Nephron progenitor cell (in vitro differentiated cells): ENCODE measurements around the gene SLA2.
"Not testable (repeated sequence)": the region's sequence is repeated elsewhere in the genome, so short reads cannot be mapped to it uniquely, and the experiment has no call there.

Source experiments
- DNase-seq: peaks from one replicate; pipeline ENCODE4 v3.0.0; 2021
- H3K27ac Mint-ChIP-seq: 2 replicates; pipeline ENCODE4 v1.8.0; 2021; ENCODE audit warnings: mild to moderate bottlenecking, moderate library complexity, mixed read lengths
- H3K27me3 Mint-ChIP-seq: 2 replicates; pipeline ENCODE4 v1.8.0; 2021; ENCODE audit warnings: mild to moderate bottlenecking, low read depth, mixed read lengths; ENCODE audit not compliant: poor library complexity
- H3K36me3 Mint-ChIP-seq: 2 replicates; pipeline ENCODE4 v1.8.0; 2021; ENCODE audit warnings: low read depth, mixed read lengths
- H3K4me1 Mint-ChIP-seq: 2 replicates; pipeline ENCODE4 v1.8.0; 2021; ENCODE audit warnings: mixed read lengths
- H3K4me3 Mint-ChIP-seq: 2 replicates; pipeline ENCODE4 v1.8.0; 2021; ENCODE audit warnings: mild to moderate bottlenecking, moderate library complexity, mixed read lengths
- H3K9me3 Mint-ChIP-seq: 2 replicates; pipeline ENCODE4 v1.8.0; 2021; ENCODE audit warnings: mild to moderate bottlenecking, moderate library complexity, mixed read lengths
- TF ChIP-seq, protein P1 (sequence below): fragments of 200-600 bp; sonication (generic); IDR thresholded peaks from 2 replicates; pipeline ENCODE4 v1.5.0; 2021; ENCODE audit warnings: antibody characterized with exemption

Gene SLA2

DNA sequence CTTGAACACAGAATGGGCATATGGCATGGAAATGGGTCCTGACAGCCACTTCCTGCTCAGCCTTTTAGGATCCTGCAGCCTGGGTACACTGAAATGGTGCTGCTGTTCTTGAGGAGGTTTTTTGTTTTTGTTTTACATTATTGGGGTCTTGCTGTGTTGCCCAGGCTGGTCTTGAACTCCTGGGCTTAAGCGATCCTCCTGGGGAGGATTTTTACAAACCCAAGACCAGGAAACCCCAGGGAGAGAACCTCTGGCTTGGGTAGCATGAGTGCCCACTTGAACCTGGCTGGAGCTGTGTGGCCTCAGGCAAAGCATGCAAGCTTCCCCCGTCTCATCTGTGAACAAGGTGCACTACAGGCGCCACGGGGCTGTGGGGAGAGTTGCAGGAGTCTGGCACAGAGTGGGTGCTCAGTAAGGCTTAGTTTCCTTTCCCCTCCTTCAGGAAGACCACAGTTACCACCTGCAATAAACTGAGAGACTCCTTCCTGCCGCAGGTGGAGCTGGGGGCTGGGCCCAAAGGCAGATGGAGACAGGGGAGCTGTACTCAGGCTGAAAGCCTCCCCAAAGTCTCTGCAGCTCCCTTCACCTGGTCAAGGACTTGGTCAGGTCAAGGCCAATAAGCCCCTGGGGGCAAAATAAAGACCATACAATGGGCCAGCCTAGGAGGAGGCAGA lies 1.8 kb downstream of the SLA2 start:
- Mint-ChIP-seq H3K9me3 (no peaks in the 10 kb centered on the region), H3K27ac (no peak overlapping the region), H3K27me3 (no peaks in the 10 kb centered on the region), H3K4me3 (no peak overlapping the region), H3K36me3 (no peaks in the 10 kb centered on the region), H3K4me1 (no peaks in the 10 kb centered on the region)
- TF ChIP-seq, protein P1, sequence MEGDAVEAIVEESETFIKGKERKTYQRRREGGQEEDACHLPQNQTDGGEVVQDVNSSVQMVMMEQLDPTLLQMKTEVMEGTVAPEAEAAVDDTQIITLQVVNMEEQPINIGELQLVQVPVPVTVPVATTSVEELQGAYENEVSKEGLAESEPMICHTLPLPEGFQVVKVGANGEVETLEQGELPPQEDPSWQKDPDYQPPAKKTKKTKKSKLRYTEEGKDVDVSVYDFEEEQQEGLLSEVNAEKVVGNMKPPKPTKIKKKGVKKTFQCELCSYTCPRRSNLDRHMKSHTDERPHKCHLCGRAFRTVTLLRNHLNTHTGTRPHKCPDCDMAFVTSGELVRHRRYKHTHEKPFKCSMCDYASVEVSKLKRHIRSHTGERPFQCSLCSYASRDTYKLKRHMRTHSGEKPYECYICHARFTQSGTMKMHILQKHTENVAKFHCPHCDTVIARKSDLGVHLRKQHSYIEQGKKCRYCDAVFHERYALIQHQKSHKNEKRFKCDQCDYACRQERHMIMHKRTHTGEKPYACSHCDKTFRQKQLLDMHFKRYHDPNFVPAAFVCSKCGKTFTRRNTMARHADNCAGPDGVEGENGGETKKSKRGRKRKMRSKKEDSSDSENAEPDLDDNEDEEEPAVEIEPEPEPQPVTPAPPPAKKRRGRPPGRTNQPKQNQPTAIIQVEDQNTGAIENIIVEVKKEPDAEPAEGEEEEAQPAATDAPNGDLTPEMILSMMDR = no peak
- DNase-seq = no peak

DNA sequence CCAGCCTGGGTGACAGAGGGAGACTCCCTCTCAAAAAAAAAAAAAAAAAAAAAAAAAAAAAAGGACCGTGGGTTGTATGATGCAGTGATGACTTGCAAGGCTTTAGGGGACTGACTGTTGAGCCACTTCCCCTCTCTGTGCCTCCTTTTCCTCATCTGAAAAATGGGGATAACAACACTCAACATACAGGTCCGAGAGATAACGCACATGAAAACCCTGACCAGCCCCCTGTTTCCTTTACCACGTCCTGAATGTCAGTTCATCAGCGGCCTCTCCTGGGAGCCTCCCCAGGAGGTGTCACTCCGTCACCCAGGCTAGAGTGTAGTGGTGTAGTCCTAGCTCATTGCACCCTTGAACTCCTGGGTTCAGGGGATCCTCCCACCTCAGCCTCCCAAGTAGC lies 3.9 kb downstream of the SLA2 start:
- Mint-ChIP-seq H3K27ac (no peak overlapping the region), H3K27me3 (no peaks in the 10 kb centered on the region), H3K4me3 (no peak overlapping the region), H3K4me1 (no peaks in the 10 kb centered on the region), H3K9me3 (no peaks in the 10 kb centered on the region), H3K36me3 (no peaks in the 10 kb centered on the region)
- TF ChIP-seq, protein P1 = no peak
- no peak for DNase-seq

- peak overlapping the region; percentile 31 for H3K27ac Mint-ChIP-seq
- H3K4me3 Mint-ChIP-seq = no peak overlapping the region
- DNase-seq = no peak
- no peaks in the 10 kb centered on the region for H3K36me3 Mint-ChIP-seq
- TF ChIP-seq, protein P1 = no peak
- no peaks in the 10 kb centered on the region for H3K9me3 Mint-ChIP-seq
- H3K27me3 Mint-ChIP-seq = no peaks in the 10 kb centered on the region
- H3K4me1 Mint-ChIP-seq = no peaks in the 10 kb centered on the region
Measured at GRCh38 chr20:36641506-36641843, 4.5 kb downstream of the SLA2 start.

DNA sequence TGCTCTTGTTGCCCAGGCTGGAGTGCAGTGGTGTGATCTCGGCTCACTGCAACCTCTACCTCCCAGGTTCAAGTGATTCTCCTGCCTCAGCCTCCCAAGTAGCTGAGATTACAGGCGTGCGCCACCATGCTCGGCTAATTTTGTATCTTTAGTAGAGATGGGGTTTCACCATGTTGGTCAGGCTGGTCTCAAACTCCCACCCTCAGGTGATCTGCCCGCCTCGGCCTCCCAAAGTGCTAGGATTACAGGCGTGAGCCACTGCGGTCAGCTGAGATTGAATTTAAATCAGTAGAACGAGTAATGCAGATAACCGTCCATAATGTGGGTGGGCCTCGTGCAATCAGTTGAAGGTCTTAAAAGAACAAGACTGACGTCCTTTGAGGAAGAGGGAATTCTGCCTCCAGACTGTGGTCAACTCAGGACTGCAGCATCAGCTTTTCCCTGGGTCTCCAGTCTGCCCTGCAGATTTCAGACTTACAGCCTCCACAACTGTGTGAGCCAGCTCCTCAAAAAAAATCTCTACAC lies 7.1 kb downstream of the SLA2 start:
- H3K4me1 Mint-ChIP-seq, H3K27me3 Mint-ChIP-seq, DNase-seq, H3K27ac Mint-ChIP-seq, H3K36me3 Mint-ChIP-seq, H3K4me3 Mint-ChIP-seq, H3K9me3 Mint-ChIP-seq: not testable (repeated sequence)

GRCh38 chr20:36634342-36634741 lies 11.7 kb downstream of the SLA2 start:
- no peak overlapping the region for H3K4me3 Mint-ChIP-seq
- H3K4me1 Mint-ChIP-seq = peaks cover 8% of the 10 kb centered on the region
- no peaks in the 10 kb centered on the region for H3K9me3 Mint-ChIP-seq
- H3K36me3 Mint-ChIP-seq = no peaks in the 10 kb centered on the region
- TF ChIP-seq, protein P1 = no peak
- no peaks in the 10 kb centered on the region for H3K27me3 Mint-ChIP-seq
- no peak for DNase-seq
- no peak overlapping the region for H3K27ac Mint-ChIP-seq

DNA sequence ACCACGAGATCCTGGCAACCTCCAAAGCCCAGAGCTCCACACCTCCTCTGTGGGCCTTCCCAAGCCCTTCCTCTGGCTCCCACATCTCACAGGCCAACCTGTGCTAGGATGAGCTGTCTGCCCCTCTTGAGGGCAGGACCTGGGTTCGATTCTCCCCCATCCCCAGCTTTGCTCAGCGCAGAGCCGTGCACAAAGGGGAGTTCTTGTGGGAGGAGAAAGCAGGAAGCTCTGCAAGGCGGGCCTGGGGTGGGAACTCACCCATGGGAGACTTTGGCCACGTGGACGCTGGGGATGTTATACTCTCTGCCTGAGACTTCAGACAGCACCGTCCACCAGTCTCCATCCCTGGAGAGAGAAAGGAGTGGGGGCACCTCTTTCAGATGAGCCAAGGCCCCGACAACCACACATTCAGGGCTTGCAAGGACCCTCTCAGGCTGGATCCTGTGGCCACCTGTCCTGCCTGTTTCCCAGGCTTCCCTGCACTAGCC lies 12.7 kb downstream of the SLA2 start:
- no peaks in the 10 kb centered on the region for H3K27me3 Mint-ChIP-seq
- H3K9me3 Mint-ChIP-seq = no peaks in the 10 kb centered on the region
- TF ChIP-seq, protein P1 = no peak
- no peak overlapping the region for H3K4me3 Mint-ChIP-seq
- H3K27ac Mint-ChIP-seq = no peak overlapping the region
- no peaks in the 10 kb centered on the region for H3K36me3 Mint-ChIP-seq
- peaks cover 8% of the 10 kb centered on the region for H3K4me1 Mint-ChIP-seq
- DNase-seq = no peak
